Endodermal cell (in vitro differentiated cells): ENCODE results near the gene PRR5. TPM values are rescaled to one million over a fixed set of nuclear protein-coding genes. Genes with fewer than 3 reads are reported as not detected.

ENCODE experiments used
- DNase-seq: peaks from one replicate; pipeline ENCODE4 v3.0.0-alpha.2; 2017
- H3K27ac ChIP-seq: 2 replicates; pipeline ENCODE4 v1.5.1; 2013; ENCODE audit warnings: mild to moderate bottlenecking, low read depth, low read length, moderate library complexity
- H3K27me3 ChIP-seq: 2 replicates; pipeline ENCODE4 v1.6.1; 2013; ENCODE audit warnings: mild to moderate bottlenecking, low read length, moderate library complexity; ENCODE audit not compliant: insufficient read depth, control insufficient read depth, poor library complexity, severe bottlenecking
- H3K36me3 ChIP-seq: 2 replicates; pipeline ENCODE4 v1.7.0; 2013; ENCODE audit warnings: mild to moderate bottlenecking, low read length, moderate library complexity; ENCODE audit not compliant: control insufficient read depth, insufficient read depth
- H3K4me1 ChIP-seq: one replicate; pipeline ENCODE4 v1.7.0; 2013; ENCODE audit warnings: low read length; ENCODE audit not compliant: control insufficient read depth, insufficient read depth
- H3K4me3 ChIP-seq: 2 replicates; pipeline ENCODE4 v1.5.1; 2013; ENCODE audit warnings: mild to moderate bottlenecking, low read length, moderate library complexity
- H3K9ac ChIP-seq: 2 replicates; pipeline ENCODE4 v1.6.1; 2013; ENCODE audit warnings: mild to moderate bottlenecking, low read length, moderate library complexity; ENCODE audit not compliant: poor library complexity, severe bottlenecking; ENCODE audit errors: extremely low read depth
- H3K9me3 ChIP-seq: 2 replicates; pipeline ENCODE4 v1.6.1; 2013; ENCODE audit warnings: mild to moderate bottlenecking, low read length, moderate library complexity; ENCODE audit not compliant: control insufficient read depth
- H3K27ac Mint-ChIP-seq: 2 replicates; pipeline ENCODE4 v1.8.0; 2020; ENCODE audit warnings: mixed read lengths
- H3K27me3 Mint-ChIP-seq: 2 replicates; pipeline ENCODE4 v1.8.0; 2021; ENCODE audit warnings: mild to moderate bottlenecking, mixed read lengths; ENCODE audit not compliant: insufficient read depth
- H3K36me3 Mint-ChIP-seq: 2 replicates; pipeline ENCODE4 v1.8.0; 2020; ENCODE audit warnings: low read depth, mixed read lengths
- H3K4me1 Mint-ChIP-seq: 2 replicates; pipeline ENCODE4 v1.8.0; 2020; ENCODE audit warnings: mixed read lengths
- H3K4me3 Mint-ChIP-seq: 2 replicates; pipeline ENCODE4 v1.8.0; 2020; ENCODE audit warnings: mild to moderate bottlenecking, moderate library complexity, mixed read lengths
- H3K9me3 Mint-ChIP-seq: 2 replicates; pipeline ENCODE4 v1.8.0; 2020; ENCODE audit warnings: mild to moderate bottlenecking, mixed read lengths
- CTCF ChIP-seq: fragments of 200-600 bp; sonication (generic); conservative IDR thresholded peaks from 2 replicates; pipeline ENCODE4 v1.5.0; 2021; ENCODE audit warnings: antibody characterized with exemption, mild to moderate bottlenecking
- WGBS, 2 experiments: methylation state at CpG; one replicate each; pipeline versions ENCODE4 v1.1.5 to v1.1.7; 2013; ENCODE audit warnings: missing lambda C conversion rate in 2 of 2, mixed read lengths in 1 of 2; ENCODE audit not compliant: insufficient coverage in 1 of 2, insufficient read length in 1 of 2; 5-methylcytosine and 5-hydroxymethylcytosine counted together
- total RNA-seq, 2 donors: library from RNA; stranded (reverse); fragmentation: NEBNext Ultra II Directional in 1 of 2; extraction: Animal tissue kit (Norgen Biotek cat#: 25700) in 1 of 2; gene quantifications; 2 replicates in 1 of 2; 3 replicates in 1 of 2; pipeline ENCODE4 v1.2.1, GENCODE V29; 2021

Gene PRR5
- total RNA-seq, 2 donors from 2014 or later = 32.0 to 37.2 TPM

GRCh38 chr22:44728761-44729324, 26.8 kb downstream of the PRR5 start:
- no peaks in the 10 kb centered on the region for H3K27me3 Mint-ChIP-seq
- no peak for DNase-seq
- Histone ChIP-seq H3K27me3 (no peaks in the 10 kb centered on the region), H3K4me1 (peaks cover 8% of the 10 kb centered on the region), H3K27ac (no peak overlapping the region), H3K36me3 (peaks cover 8% of the 10 kb centered on the region), H3K9me3 (no peaks in the 10 kb centered on the region), H3K4me3 (no peak overlapping the region), H3K9ac (no peak overlapping the region)
- peaks cover 24% of the 10 kb centered on the region for H3K36me3 Mint-ChIP-seq
- no peak for TF ChIP-seq CTCF
- no peaks in the 10 kb centered on the region for H3K9me3 Mint-ChIP-seq
- H3K4me3 Mint-ChIP-seq = no peak overlapping the region
- H3K4me1 Mint-ChIP-seq = peaks cover 13% of the 10 kb centered on the region
- WGBS, 2 experiments = 91 to 94% methylated on average over 19 to 21 of the region's 21 CpGs
- H3K27ac Mint-ChIP-seq = peak overlapping the region; percentile 48

GRCh38 chr22:44729391-44730021, 27.5 kb downstream of the PRR5 start:
- no peaks in the 10 kb centered on the region for H3K27me3 Mint-ChIP-seq
- Histone ChIP-seq H3K27ac (no peak overlapping the region), H3K9ac (no peak overlapping the region), H3K9me3 (no peaks in the 10 kb centered on the region), H3K4me1 (peaks cover 6% of the 10 kb centered on the region), H3K36me3 (peaks cover 8% of the 10 kb centered on the region), H3K4me3 (no peak overlapping the region), H3K27me3 (no peaks in the 10 kb centered on the region)
- H3K27ac Mint-ChIP-seq = peak overlapping the region; percentile 48
- H3K36me3 Mint-ChIP-seq = peaks cover 22% of the 10 kb centered on the region
- 95 to 96% methylated on average over 22 to 39 of the region's 39 CpGs for WGBS, 2 experiments
- DNase-seq = no peak
- H3K4me1 Mint-ChIP-seq = peaks cover 10% of the 10 kb centered on the region
- no peak overlapping the region for H3K4me3 Mint-ChIP-seq
- TF ChIP-seq CTCF = no peak
- no peaks in the 10 kb centered on the region for H3K9me3 Mint-ChIP-seq

- no peaks in the 10 kb centered on the region for H3K9me3 ChIP-seq
- Mint-ChIP-seq H3K9me3 (no peaks in the 10 kb centered on the region), H3K4me3 (no peak overlapping the region), H3K27ac (no peak overlapping the region), H3K36me3 (peaks cover 20% of the 10 kb centered on the region), H3K4me1 (peaks cover 5% of the 10 kb centered on the region), H3K27me3 (no peaks in the 10 kb centered on the region)
- no peak overlapping the region for H3K4me3 ChIP-seq
- no peak for TF ChIP-seq CTCF
- DNase-seq = no peak
- peaks cover 8% of the 10 kb centered on the region for H3K36me3 ChIP-seq
- WGBS, 2 experiments = 86 to 90% methylated on average over 12 to 14 of the region's 14 CpGs
- no peak overlapping the region for H3K9ac ChIP-seq
- peaks cover 1% of the 10 kb centered on the region for H3K4me1 ChIP-seq
- H3K27ac ChIP-seq = no peak overlapping the region
- H3K27me3 ChIP-seq = no peaks in the 10 kb centered on the region
These were observed 28.0 kb downstream of the PRR5 start for GRCh38 chr22:44730022-44730393.
